Activated CD8-positive, alpha-beta memory T cell treated with anti-CD3 and anti-CD28 coated beads, Interleukin-2, amount 50 U/mL, for 4 hours (primary cell): ENCODE results near the gene NUDT22.
A peak's percentile ranks its signal among the peaks of the same experiment; 100 is the strongest.
"Not testable (repeated sequence)": the region's sequence is repeated elsewhere in the genome, so short reads cannot be mapped to it uniquely, and the experiment has no call there.

ENCODE experiments used
- DNase-seq: peaks from one replicate; pipeline ENCODE4 v3.0.0-alpha.2; 2020

NUDT22 gene

DNA sequence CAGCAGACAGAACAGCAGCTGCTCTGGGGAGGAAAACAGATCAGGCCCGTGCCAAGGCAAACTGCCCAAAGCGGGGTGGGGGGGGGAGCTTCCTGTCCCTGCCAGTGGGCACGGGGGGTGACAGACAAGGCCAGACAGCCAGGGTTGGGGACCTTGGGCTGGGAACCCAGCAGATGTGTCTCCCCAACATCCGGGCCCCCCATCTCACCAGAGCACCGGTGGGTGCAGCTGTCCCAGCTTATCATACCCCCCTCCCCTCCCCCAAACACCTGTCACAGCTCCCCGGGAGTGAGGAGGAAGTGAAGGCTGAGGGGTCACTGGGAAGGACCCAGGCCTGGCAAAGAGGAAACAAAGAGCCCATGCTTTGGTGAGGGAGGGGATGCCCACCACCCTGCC is 19.3 kb downstream of the NUDT22 start:
- peak; percentile 56 for DNase-seq

DNA sequence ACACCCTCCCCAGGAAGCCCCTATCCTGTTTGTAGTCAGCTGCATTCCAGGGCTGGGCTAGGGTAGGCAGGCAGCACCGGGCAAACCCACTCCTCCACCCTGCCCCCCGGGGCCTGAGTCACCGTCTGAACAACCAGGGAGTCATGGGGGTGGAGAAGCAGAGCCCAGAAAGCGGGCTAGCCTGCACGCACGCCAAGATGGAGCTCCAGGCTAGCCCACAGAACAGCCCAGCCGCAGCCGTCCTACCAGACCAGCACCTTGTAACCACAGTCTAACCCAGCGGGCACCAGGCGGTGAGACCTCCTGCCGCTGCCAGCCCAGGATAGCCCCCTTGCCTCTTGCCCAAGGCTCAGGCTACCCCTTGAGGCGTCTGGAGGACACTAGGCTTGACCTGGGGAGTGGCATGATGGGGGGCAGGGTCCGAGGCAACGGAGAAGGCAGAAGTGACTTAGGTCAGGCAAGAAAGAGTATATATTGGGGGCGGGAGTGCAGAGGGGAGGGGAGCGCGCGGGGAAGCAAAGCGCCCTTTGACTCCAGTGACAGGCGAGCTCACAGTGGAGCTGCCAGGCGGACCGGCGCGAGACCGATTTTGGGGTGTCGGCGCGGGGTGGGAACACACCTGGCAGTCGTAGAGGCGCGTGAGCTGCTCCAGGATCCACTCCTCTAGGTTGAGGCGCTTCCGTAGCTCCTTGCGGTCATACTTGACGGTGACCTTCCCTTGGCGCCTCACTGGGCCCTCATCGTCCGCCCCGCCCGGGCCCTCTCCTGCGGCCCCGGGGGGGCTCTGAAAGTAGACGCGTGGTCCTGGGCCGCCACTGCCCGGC is 19.9 kb downstream of the NUDT22 start:
- peak; percentile 87 for DNase-seq

DNA sequence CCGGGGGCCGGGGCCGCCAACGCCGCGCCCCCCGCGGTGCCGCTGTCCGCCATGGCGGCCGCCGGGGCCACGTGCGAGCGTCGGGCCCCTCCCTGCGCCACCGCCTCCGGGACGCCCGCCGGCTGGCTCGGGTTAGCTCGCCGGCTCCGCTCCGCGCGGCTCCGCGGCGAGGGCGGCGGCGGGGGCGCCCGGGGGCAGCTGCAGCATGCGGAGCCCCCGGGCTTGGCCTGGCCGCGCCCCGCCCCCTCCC is 20.5 kb downstream of the NUDT22 start:
- not testable (repeated sequence) for DNase-seq

DNA sequence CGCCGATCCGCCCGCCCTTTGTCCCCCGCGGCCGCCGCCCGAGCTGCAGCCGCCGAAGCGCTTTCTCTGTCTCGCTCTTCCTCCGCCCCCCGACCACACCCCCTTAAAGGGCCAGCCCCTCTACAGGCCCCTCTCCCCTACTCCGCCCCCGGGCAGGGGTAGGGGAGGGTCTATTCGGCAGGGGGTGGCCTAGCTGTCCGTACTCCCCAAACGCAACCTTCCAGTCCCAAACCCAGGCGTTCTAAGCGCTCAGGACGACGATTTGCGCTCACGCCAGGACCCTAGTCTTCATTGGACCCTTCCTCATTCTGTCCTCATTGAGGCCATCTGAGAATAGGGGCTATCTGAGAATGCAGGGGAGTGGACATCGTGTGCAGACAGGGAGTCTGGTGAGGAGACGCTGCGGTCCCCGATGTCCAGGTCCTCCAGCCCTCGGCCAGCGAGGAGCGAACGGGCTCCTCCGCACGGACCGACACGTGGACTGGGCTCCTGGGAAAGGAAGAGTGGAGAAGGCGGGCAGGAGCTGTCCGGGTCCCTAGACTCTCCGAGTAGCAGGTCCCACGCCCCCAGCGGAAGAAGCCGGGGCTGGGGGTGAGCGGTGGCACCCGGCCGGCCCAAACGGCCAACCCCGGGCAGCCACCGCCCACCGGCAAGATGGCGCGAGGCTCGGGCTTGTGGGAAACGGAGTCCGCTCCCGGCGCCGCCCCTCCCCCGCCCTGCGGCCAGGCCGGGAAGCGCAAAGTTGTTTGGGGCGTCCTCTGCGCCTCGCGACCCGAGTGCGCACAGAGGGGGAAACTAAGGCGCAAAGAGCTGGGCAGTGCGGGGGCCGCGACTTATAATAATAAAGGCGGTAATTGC is 21.0 kb downstream of the NUDT22 start, which contains the start of gene PPP1R14B:
PPP1R14B (minus strand) TSS at position 73 of the 858 bp plus-strand sequence. CDS start 270 bp downstream, outside the sequence.
- peak; percentile 82 for DNase-seq

DNA sequence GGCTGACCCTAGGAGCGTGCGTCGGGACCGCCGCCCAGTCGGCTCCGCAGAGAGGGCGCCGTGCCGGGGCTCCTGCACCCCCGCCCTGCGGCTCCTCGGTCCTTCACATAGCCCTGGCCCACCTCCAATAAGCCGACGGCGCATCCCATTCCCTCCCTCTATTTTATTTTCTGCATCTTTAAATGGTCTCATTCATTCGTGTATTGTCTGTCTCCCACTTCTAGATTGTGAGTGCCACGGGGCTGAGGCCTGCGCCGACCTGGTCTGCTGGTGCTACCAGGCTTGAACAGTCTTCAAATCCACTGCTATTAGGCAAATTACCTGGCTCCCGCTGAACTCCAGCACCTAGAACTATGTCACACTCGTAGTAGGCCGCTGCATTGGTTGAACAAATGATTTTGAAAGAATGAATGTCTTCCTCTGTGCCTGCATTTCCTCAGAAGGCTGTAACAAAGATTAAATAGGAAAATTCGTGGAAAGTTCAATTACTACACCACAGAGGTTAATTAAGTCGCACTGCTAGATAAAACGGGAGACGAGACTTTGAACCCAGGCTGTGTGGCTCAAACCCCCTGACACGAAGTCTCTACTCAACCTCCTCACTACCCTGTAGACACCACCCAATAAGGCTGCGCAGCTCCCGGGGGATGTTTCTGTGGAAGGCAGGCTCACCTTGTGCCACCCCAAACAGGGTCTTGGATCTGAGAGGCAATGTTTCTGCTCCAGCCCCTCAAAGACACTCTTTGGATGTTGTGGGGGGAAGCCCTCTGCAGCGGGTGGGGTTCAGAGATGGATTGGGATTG is 21.9 kb downstream of the NUDT22 start:
- no peak for DNase-seq

DNA sequence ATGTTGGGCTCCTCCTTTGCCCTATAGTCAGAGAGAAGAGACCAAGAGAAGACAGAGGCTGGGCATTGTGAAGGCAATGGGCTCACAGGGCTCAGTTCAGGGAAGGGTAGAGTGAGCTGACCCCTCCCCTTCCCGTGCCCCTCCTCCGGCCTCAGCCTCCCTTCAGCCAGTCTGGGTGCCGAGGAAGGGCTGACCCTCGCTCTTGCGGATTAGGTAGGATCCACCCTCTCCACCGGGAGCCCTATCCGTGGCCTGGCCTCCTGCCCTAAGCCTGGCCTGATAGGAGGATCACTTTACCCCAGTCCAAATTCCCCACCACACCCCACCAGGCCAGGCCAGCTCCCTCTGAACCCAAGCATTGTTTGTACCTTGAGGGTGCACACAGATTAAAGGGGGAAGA is 22.5 kb downstream of the NUDT22 start:
- no peak for DNase-seq

DNA sequence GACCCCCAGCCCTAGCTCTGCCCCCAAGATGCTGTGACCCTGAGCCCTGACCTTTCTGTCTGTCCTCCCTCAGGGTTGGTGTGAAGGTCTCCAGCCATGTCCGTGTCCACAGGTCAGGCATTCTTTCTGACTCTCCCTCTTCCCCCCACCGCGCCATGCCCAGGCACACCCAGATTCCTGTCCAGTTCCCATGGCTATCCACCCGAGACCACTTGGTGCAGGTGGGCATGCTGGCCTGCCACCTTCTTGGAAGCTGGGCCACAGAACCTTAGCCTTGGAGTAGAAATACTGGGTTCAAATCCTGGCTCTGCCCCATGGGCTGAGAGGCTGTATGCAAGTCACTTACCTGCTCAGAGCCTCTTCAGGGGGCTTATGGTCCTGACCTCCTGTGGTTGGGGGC is 23.0 kb downstream of the NUDT22 start:
- DNase-seq, result no peak

DNA sequence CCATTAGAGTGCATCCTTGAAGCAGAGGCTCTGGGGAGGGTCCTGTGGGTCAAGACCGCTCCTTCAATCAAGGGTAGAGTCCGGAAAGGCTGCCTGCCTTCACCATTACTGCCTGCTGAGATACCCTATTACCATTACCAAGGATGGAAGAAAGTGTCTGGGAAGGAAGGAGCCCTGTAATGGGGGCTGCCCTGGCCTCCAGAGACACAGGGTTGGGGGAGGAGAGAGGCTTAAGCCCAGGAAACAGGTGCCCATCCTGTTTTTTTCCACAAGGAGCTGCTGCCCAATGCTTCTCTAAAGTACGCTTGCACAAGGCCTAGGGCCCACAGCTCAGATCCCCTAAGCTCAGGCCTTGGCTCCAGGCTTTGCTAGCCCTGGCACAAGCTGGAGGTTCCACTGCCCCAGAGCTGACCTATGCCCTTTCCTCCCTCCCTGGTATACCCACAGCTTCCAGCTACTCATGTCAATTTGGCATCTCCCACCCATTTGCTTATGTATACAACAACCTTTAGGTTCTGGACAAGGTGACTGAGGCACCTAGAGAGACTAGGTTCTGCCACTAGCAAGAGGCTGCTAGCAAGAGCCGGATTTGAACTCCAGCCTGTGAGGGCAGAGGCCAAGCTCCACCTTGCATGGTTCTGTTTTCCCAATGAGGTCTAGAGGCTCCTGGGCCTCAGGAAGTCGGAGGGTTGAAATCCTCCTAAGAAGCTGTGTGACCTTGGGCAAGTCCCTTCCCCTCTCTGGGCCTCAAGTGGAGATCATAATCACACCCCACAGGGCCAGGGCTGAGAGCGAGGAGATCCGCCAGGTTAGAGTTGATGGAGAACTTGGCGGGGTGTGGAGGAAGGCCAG is 23.7 kb downstream of the NUDT22 start:
- DNase-seq, result no peak

DNA sequence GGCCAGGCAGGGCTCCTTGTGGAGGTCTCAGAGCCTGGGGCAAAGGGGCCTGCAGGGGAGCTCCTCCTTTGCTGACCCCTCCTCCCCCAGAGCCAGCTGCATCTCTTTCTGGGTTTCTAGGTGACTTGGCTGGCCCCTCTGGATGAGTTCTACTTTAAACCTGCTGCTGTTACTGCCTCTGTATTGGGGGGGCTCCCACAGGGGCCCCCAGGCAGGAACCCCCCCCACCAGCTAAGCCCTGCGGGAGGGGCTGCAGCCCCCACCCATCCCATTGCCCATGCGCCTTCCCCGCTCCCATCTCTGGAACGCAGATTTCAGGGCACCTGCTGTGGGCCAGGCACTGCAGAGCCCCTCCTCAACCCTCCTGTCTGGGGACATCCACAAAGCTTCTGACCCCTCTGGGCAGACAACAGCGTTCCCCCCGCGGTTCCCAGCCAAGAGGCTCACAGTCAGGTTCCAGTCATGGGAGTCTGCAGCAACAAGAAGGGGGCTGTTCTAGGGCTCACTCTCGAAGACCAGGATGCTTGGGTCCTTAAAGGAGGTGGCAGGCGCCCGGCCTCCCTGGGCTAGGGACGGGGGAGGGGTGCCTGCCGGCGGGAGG is 24.4 kb downstream of the NUDT22 start:
- DNase-seq, result no peak

DNA sequence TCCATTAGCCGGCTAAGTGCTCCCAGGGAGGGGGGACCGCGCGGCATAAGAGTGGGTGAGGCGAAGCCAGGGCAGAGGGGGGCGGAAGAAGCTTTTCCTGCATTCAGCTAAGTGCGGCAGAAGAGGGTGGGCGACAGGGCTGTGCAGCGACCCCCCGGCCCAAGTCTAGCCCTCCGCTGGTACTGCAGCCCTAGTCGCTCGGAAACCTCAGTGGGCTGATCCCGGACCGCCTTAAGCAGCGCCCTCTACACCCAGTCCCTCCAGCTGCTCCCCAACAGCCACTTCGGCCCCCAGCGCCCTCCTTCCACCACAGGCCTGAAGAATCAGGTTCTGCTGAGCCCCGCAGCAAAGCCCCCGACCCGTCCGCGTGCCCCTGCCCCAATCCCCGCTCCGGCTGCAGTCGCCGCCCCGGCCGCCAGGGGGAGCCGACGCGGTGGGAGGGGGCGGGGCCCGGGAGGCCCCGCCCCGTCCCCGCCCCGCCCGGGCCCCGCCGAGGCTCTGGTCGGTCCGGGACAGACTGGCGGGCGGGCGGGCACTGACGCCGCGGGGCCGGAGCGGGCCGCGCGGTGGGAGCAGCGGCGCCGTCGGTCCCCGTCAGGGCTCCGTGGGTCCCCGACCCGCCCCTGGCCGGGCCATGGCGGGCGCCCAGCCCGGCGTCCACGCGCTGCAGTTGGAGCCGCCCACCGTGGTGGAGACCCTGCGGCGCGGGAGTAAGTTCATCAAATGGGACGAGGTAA is 25.1 kb downstream of the NUDT22 start, which contains the start of gene PLCB3:
PLCB3 (plus strand) TSS at position 515 of the 737 bp plus-strand sequence; CDS start at position 635, 120 bp downstream.
- DNase-seq, result peak; percentile 65

DNA sequence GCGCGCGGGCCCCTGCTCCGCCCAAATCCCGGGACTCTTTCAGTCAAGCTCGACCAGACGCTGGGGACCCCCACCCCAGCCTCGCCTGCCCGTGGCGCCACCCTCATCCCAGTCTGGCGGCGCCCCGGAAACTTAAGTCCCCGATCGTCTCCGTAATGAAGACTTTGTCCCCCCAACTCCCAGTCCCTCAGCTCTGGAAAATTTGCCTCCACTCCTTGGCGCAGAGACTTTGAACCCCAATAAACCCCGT is 25.6 kb downstream of the NUDT22 start:
- no peak for DNase-seq

DNA sequence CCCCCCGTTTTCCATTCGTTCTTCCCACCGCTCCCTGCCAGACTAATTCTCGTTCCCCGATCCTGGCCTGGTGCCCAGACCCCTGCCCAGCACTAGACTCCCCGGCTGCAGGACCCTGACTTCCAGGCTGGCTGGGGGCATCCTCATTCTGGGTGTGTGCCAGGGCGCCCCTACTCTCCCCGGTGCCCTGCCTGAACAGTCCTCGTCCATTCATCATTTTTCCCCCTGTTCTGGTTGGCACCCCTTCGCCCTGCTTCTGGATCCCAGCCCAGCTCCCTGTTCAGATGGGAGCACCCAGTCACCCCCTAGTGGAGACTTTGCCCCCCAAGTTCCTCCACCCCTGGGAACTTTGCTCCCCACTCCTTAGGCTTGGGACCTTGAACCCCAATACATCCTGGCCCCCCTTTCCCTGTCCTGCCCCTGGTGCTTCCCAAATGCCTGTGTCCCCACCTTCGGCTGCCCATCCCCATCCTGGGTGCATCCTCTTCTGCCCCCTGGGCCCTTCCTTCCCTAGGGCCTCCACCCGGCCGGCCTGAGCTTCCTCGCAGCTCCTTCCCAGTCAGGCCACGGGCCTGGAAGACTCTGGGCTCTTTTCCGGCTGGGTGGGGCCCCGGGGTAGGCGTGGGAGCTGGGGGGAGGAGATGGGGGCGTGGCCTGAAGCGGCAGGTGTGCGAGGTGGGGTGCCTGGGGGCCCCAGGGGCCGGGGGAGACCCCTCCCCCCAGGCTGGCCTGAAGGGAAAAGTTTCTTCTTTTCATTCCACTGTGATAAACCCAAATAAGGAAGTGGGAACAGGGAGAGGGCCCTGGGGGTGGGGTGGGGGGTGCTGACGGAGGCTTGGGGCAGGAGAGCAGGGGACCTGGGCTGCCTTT is 26.2 kb downstream of the NUDT22 start:
- no peak for DNase-seq

DNA sequence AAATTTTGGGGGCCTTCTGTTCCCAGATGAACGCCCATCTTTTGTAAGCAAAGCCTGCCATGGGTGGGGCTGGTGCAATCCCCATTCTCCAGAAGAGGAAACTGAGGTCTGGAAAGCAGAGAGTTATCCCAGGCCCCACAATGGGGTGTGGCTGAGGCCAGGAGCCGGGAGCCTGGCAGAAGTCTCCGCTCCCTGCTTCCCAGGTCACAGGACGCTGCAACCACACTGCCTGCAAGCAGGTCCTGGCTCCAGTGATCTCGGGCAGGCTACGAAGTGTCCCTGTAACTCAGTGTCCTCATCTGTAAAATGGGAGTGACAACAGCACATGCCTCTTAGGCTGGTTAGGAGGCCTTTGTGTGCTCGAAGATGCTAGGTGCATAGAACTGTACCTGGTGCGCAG is 27.0 kb downstream of the NUDT22 start:
- DNase-seq, result no peak

DNA sequence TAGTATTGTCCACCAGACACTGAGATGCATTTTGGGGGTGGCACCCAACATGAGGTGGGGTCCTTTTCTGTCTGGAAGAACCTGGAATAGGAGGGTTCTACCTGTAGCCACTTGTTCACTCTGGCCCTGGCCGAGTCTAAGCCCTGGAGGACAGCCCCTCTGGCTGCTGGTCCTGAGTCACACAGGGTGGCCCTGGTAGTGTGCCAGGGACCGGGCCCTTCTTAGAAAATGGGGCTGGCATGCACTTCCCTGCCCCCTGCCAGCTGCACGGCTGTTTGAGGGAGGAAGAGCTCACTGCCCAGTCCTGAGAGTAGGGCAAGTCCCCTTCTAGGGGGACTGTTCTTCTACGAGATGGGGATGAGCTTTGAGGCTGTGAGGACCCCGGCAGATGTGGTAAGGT is 27.4 kb downstream of the NUDT22 start:
- no peak for DNase-seq

DNA sequence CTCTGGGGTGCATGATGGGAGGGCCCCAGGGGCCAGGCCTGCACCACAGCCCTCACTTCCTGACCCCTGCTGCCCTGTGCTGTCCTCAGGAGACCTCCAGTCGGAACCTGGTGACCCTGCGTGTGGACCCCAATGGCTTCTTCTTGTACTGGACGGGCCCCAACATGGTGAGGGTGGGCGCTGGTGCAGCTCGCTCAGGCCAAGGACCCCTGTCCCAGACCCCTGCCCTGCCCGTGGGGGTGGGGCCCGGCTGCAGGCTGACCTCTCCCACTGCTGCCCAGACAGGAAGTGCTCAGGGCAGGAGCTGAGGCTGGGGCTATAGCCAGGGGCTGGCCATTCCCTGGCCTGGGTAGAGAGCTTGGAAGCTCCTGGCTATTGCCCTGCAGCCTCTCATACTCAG is 28.3 kb downstream of the NUDT22 start:
- no peak for DNase-seq

DNA sequence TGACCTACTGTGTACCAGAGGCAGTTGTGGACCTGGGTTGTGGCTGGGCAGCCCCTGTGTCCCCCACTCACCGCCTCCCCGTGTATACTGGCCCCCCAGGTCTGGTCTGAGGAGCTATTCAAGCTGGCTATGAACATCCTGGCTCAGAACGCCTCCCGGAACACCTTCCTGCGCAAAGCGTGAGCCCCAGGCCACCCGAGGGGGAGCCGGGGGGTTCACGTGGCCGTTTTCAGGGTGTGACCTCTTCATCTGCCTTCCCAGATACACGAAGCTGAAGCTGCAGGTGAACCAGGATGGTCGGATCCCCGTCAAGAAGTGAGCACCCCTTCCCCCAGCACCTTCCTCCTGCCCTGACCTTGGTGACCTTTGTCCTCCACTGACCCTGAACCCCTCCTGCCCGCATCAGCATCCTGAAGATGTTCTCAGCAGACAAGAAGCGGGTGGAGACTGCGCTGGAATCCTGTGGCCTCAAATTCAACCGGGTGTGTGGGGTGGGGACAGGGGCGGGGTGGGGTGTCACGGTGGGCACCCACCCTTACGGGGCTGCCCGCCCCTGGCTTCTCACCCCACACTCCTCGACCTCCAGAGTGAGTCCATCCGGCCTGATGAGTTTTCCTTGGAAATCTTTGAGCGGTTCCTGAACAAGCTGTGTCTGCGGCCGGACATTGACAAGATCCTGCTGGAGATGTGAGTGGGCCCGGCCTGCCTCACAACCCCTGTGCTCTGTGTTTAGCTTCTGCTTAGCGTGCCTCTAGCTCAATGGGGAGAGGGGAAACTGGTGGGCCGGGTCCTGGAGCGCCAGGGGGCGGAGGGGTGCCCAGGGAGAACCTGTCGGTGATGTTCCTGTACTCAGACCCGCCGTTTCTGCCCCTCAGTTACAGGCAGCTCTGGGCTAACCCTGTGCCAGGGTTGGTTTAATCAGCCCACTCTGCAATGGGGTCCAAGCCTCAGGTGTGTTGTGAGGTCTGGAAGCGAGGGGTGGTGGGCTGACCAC is 29.4 kb downstream of the NUDT22 start:
- DNase-seq, result no peak

DNA sequence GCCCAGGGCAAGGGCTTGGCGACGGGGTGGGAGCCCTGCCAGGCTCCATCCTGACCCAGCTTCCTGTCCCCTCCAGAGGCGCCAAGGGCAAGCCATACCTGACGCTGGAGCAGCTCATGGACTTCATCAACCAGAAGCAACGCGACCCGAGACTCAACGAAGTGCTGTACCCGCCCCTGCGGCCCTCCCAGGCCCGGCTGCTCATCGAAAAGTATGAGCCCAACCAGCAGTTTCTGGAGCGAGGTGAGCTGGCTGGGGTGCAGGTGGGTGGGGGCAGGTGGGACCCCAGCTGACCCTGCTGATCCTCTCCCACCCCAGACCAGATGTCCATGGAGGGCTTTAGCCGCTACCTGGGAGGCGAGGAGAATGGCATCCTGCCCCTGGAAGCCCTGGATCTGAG is 30.2 kb downstream of the NUDT22 start:
- no peak for DNase-seq

DNA sequence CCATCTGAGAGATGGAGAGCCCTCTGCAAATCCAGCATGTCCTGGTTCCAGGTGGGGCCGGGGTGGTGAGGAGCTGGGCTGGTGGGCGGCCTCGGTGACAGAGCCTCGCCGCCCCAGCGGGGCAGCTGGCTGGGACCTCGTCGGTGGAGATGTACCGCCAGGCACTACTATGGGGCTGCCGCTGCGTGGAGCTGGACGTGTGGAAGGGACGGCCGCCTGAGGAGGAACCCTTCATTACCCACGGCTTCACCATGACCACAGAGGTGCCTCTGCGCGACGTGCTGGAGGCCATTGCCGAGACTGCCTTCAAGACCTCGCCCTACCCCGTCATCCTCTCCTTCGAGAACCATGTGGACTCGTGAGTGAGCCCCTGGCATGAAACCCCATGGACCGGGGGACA is 32.3 kb downstream of the NUDT22 start:
- no peak for DNase-seq

DNA sequence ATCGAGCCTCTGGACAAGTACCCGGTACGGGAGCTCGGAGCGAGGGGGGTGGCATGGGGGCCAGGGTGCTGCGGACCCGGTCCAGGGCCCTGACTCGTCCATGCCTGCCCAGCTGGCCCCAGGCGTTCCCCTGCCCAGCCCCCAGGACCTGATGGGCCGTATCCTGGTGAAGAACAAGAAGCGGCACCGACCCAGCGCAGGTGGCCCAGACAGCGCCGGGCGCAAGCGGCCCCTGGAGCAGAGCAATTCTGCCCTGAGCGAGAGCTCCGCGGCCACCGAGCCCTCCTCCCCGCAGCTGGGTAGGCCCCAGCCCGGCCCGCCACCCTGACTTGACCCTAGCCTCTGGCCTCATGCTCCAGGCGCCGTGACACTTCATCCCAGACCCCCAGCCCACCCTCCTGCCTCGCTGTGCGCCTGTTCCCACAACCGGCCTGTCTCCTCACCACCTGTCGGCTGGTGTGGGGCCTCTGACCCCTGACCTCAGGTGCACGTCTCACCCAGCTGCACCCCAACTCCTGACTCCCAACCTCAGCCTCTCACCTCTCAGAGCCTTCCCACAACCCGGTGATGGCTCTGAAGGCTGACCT is 33.0 kb downstream of the NUDT22 start:
- DNase-seq, result no peak
